GM21367 (cell line): ENCODE results near the gene KRABD2.
"Not testable (repeated sequence)": the region's sequence is repeated elsewhere in the genome, so short reads cannot be mapped to it uniquely, and the experiment has no call there.

Experiments
- ATAC-seq: cut with Tn5 transposase; IDR thresholded peaks from one replicate; pipeline ENCODE4 v1.9.1; 2021; ENCODE audit not compliant: unreplicated experiment

KRABD2 gene

DNA sequence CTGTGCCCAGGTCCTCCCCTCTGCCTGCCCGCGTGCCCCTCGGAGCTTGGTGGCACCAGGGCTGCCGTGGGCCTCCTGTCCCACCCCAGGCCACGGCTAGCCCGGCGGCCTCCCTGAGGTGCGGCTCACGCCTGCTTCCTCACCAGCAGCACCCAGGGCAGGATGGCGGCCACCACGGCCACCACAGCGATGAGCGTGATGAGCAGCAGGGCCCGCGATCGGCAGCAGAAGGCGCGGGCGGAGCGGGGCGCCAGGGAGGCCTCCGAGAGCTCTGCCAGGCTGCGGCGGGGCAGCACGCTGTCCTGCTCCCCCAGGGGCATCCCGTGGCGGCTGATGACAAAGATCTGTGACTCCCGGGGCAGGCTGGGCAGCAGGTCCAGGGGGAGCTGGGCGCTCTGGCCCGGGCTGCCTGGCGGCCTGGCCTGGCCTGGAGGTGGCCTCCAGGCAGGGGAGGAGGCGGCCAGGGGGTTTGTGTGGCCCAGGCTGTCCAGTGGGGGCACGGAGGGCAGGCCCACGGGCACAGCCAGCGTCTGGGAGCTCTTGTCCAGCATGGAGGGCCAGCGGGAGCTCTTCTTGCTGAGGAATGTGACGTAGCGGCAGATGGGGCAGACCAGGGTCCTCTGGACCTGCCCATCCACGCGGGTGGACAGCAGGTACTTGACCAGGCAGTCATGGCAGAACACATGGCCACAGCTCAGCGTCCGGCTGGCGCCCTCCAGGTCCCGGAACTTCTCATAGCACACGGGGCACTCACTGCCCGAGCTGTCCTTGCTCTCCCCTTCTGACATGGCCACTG is 16.4 kb upstream of the KRABD2 start:
- no peak for ATAC-seq

- ATAC-seq: no peak
Measured at GRCh38 chr17:8392274-8392673, 15.8 kb upstream of the KRABD2 start.

GRCh38 chr17:8391711-8392110 is 15.2 kb upstream of the KRABD2 start:
- ATAC-seq: no peak

DNA sequence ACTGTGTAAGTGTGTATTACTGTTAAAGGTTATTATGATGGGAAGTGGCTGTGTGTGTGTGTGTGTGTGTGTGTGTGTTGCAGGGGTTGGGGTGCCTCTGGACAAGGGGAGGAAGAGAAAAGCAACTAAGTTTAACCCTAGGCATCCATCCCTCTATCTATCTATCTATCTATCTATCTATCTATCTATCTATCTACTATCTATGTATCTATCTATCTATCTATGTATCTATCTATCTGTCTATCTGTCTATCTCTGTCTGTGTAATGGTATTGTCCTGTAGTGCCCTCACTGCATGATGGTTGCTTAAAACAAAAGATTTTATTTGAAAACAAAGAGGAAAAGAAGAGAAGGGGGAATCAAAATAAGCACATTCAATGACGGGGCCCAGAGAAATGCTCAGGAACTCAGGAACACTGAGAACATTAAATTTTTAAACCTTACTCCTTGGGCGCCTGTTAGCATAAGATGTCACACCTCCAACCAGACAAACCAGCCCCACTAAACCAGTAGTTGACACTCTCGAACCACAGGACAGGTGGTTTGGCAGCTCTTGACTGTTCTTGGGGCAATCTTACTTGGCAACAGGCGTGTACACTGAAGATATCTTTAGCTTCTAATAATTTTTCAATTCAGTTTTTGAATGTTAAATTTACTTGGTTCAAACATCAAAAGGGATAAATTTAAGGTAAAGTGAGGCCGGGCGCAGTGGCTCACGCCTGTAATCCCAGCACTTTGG is 11.6 kb upstream of the KRABD2 start:
- ATAC-seq: no peak

DNA sequence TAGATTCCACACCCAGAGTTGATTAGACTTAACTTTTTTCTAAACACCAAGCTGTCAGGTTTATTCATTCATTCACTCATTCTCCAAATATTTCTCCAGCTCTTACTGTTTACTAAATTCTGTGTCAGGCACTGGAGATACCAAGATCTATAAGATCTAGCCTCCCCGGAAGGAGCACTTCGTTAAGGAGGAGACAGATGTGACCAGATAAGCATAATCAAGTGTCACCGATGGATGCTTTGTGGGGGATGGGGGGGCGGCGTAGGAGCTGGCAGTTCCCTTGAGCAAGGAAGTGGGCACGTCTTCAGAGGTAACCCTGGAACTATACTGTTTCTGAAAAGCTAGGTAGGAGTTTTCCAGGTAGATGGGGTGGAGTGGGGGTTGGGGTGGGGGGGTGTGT is 10.3 kb upstream of the KRABD2 start:
- no peak for ATAC-seq

GRCh38 chr17:8384801-8385378 is 8.4 kb upstream of the KRABD2 start:
- ATAC-seq: no peak

DNA sequence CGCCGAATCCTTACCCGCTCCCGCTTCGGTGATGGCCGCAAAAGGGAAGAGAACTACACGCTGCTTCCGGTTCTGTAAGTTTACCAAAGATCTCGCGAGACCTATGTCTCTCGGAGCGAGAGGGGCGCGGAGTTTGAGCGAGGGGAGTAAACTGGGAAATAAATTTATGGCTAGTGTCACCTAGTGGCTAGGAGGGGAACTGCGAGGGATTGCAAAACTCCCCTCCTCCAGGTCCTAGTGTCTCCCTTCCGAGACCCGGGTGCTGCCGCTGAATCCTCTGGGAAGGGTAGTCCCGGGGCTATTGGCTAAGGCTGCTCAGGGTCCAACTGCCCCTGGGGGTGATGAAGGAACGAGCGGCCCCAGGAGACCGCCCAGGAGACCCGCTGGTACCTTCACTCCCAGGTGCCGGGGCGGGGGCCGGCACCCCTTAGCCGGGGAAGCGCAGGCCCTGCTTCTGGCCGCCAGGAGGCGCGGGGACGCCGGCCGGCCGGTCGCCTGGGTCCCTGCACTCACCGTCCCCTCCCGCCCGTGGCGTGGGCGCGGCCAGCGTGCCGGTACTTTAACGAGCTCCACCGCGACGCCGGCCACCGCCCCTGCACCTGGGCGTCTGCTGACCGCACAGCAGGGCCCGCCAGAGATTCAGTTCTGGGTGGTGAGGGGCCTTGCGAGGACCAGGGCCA is 6.8 kb upstream of the KRABD2 start, which contains the start of gene RPL26:
Gene RPL26 (minus strand): TSS at position 51 of the 680 bp plus-strand sequence. CDS start 883 bp downstream, outside the sequence.
- ATAC-seq: peak; percentile 79

GRCh38 chr17:8382880-8383142 is 6.3 kb upstream of the KRABD2 start:
- ATAC-seq: no peak

DNA sequence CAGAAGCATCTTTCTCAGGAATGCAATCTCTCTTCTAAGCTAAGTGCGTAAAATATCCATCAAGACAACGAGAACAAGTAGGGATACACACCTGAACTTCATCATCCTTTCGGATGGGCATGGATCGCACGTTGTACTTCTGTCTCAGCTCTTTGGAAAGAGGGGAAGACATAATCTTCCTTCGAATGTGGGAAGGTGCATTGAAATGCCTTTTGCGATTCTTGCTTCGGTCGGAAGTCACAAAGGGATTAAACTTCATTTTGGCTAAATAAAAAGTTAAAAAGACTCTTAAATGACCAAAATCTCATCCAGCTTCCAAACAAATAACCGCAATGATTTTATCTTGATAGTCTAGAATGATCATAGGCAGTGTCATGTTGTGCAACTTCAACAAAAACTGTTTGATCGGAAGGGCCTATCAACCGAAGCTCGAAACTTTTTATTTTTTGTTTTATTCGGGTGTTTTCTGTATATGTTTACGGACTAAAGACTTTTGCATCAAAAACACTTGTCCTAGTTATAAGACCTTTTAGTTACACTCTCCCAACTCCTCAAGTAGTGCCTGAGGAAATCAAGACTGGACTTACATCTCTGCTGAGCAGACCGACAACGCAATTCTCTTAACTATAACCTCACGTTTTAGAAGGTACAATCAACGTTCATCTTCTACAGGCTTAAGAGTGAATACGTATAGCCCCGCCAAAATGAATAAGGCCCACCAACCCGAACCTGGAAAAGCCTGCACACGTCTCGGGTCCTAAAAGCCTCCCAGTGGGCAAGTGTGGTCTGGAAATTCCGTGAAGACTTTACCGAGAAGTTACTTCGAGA is 5.8 kb upstream of the KRABD2 start:
- ATAC-seq: no peak

GRCh38 chr17:8380049-8380448 is 3.5 kb upstream of the KRABD2 start:
- ATAC-seq: no peak

DNA sequence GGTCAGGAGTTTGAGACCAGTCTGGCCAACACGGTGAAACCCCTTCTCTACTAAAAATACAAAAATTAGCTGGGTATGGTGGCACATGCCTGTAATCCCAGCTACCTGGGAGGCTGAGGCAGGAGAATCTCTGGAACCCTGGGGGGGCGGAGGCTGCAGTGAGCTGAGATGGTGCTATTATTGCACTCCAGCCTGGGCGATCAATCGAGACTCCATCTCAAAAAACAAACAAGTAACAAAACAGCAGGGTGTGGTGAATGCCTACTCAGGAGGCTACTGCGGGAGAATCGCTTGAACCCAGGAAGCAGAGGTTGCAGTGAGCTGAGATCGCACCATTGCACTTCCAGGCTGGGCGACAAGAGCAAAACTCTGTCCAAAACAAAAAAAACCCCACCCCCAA is 1.6 kb upstream of the KRABD2 start:
- not testable (repeated sequence) for ATAC-seq

- ATAC-seq: no peak
Measured at GRCh38 chr17:8377422-8377821, 918 bp upstream of the KRABD2 start.

- ATAC-seq: no peak
Measured at GRCh38 chr17:8375738-8376259, 705 bp downstream of the KRABD2 start.

- not testable (repeated sequence) for ATAC-seq
Measured at GRCh38 chr17:8373856-8374255, 2.6 kb downstream of the KRABD2 start.

GRCh38 chr17:8372422-8372821 is 4.1 kb downstream of the KRABD2 start:
- ATAC-seq: no peak

DNA sequence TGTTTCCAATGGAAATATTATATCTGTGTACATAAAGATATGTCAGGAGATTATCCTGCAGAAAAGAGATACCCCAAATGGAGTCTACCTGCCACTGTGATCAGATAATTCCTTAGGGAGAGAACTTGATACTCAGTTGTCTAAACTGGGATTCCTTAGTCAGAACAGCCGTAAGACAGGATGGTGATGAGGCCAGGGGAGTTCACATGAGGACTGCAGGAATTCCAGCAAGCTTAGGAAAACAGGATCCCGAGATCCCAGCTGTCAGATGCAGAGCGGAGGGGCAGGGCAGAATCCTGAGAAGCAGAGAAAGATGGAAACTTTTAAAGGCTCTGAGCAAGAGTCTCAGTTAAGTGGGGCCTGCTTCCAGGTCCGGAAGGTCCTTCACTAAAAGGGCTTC is 4.7 kb downstream of the KRABD2 start:
- no peak for ATAC-seq

DNA sequence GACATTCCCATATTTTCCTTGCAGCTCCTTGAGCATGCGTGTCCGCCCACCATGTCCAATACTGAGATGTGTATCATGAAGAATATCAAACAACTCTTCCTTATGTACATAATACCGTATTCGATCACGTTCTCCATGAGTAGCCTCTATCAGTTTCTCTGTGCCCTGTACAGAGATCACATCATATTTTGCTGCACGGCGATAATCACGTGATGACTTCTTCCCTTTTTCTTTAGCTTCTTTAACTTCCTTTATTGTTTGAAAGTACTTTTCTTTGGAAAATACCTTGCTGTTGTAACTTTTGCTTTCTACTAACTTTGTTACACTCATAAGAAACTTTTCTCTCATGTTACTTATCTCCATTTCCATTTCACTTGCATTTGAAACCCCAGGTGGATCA is 6.6 kb downstream of the KRABD2 start:
- ATAC-seq: no peak

GRCh38 chr17:8368193-8368592 is 8.3 kb downstream of the KRABD2 start:
- ATAC-seq: no peak

GRCh38 chr17:8366231-8366630 is 10.3 kb downstream of the KRABD2 start:
- ATAC-seq: no peak

GRCh38 chr17:8365143-8365542 is 11.4 kb downstream of the KRABD2 start:
- ATAC-seq: no peak
